ENCODE measurements around the gene PET100. TPM values are rescaled to one million over a fixed set of nuclear protein-coding genes. Genes with fewer than 3 reads are reported as not detected.

PET100 gene
- total RNA-seq, 1 donor = 9.0 TPM

DNA sequence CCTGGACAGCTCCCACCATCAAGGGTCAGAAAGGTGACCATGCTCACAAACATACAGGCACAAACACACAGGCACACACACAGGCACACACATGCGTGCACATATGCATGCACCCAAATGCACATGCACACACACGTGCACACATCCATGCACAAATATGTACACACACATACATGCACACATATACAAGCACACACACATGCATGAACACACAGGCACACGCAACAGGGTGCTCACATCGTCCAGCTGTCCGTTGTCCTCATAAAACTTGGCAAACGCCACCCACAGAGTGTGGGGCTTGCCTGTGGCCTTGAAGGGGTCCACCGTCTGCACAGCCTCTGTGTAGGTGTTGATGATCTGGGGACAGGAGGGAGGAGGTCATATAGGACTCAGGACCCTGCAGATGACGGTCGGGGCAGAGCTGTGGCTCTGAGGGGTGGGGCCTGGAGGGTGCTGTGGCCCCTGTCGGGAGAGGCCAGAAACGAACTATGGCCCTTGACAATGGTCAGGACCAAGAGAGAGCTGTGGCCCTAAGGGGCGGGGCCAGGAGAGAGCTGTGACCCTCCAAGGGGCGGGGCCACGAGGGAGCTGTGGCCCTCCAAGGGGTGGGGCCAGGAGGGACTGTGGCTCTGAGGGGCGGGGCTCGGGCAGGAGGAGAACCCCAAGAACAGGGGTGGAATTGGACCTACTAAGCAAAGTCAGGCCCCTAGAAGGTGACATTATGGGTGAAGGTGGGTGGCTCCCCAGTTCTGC lies 6.5 kb upstream of the PET100 start:
- Histone ChIP-seq H3K9me3 (ENCODE audit: low read depth, low read length) (no peaks in the 10 kb centered on the region), H3K4me2 (ENCODE audit: insufficient read depth, low read length) (no peak overlapping the region), H3K36me3 (ENCODE audit: insufficient read depth, low read length) (peaks cover 19% of the 10 kb centered on the region), H3K27ac (ENCODE audit: low read depth, low read length) (no peak overlapping the region), H3K4me1 (ENCODE audit: insufficient read depth, low read length) (peaks cover under 1% of the 10 kb centered on the region), H2AFZ (ENCODE audit: low read length) (no peak overlapping the region), H3K4me3 (ENCODE audit: insufficient read depth, low read length) (no peak overlapping the region), H3K27me3 (ENCODE audit: insufficient read depth, low read length) (no peaks in the 10 kb centered on the region), H4K20me1 (ENCODE audit: insufficient read depth, low read length) (peaks cover 8% of the 10 kb centered on the region), H3K79me2 (ENCODE audit: insufficient read depth, low read length) (peaks cover 32% of the 10 kb centered on the region)
- no peak for DNase-seq (ENCODE audit: insufficient read length, low spot score, missing footprints)
- TF ChIP-seq, protein P1, sequence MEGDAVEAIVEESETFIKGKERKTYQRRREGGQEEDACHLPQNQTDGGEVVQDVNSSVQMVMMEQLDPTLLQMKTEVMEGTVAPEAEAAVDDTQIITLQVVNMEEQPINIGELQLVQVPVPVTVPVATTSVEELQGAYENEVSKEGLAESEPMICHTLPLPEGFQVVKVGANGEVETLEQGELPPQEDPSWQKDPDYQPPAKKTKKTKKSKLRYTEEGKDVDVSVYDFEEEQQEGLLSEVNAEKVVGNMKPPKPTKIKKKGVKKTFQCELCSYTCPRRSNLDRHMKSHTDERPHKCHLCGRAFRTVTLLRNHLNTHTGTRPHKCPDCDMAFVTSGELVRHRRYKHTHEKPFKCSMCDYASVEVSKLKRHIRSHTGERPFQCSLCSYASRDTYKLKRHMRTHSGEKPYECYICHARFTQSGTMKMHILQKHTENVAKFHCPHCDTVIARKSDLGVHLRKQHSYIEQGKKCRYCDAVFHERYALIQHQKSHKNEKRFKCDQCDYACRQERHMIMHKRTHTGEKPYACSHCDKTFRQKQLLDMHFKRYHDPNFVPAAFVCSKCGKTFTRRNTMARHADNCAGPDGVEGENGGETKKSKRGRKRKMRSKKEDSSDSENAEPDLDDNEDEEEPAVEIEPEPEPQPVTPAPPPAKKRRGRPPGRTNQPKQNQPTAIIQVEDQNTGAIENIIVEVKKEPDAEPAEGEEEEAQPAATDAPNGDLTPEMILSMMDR (IDR thresholded peaks at IDR 0.05; ENCODE audit: extremely low read depth, low read depth, low read length) = no peak

DNA sequence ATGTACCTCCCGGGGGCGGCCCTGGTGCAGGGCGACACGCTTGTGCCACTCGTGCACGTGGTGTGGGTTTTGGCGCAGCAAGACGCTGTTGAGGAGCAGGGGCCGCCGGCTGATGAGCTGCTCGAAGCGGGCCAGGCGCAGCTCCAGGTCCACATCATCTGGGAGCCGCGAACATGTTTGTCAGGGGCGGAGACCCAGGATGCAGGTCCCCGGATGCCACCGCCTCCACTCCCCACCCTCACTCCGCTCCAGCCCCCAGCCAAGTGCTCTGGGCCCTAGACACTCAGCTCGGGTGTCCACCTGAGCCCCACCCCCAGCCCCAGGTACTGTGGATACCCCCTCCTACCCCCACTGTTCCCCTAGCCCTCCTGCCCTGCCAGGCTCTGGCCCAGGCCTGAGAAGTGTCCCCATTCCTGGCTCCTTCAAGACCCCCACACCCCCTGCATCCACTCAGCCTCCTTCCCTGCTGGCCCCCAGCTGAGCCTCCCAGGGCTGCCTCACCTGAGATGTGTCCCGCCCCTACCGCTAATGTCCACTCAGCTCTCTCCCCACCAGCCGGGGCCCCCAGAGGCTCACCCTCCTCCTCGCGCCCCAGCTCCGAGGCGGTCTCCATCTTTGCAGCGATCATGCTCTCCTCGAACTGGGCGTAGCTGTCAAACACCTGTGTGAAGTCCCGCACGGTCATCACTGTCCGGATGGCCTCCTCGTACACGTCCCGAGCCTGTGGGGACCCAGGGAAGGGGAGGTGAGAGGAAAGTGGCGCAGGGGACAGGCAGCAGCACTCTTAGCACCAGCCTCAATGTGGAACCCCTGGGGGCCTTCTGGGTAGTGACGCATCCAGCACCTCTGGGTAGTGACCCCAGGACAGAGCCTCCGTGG lies 5.6 kb upstream of the PET100 start:
- H3K4me2 ChIP-seq (ENCODE audit: insufficient read depth, low read length) = no peak overlapping the region
- H3K27me3 ChIP-seq (ENCODE audit: insufficient read depth, low read length) = no peaks in the 10 kb centered on the region
- H3K4me1 ChIP-seq (ENCODE audit: insufficient read depth, low read length) = peaks cover 9% of the 10 kb centered on the region
- H3K4me3 ChIP-seq (ENCODE audit: insufficient read depth, low read length) = no peak overlapping the region
- TF ChIP-seq, protein P1 (IDR thresholded peaks at IDR 0.05; ENCODE audit: extremely low read depth, low read depth, low read length) = no peak
- no peak overlapping the region for H3K27ac ChIP-seq (ENCODE audit: low read depth, low read length)
- peaks cover 41% of the 10 kb centered on the region for H3K79me2 ChIP-seq (ENCODE audit: insufficient read depth, low read length)
- peaks cover 10% of the 10 kb centered on the region for H4K20me1 ChIP-seq (ENCODE audit: insufficient read depth, low read length)
- DNase-seq (ENCODE audit: insufficient read length, low spot score, missing footprints) = no peak
- peaks cover 19% of the 10 kb centered on the region for H3K36me3 ChIP-seq (ENCODE audit: insufficient read depth, low read length)
- no peak overlapping the region for H2AFZ ChIP-seq (ENCODE audit: low read length)
- H3K9me3 ChIP-seq (ENCODE audit: low read depth, low read length) = no peaks in the 10 kb centered on the region

DNA sequence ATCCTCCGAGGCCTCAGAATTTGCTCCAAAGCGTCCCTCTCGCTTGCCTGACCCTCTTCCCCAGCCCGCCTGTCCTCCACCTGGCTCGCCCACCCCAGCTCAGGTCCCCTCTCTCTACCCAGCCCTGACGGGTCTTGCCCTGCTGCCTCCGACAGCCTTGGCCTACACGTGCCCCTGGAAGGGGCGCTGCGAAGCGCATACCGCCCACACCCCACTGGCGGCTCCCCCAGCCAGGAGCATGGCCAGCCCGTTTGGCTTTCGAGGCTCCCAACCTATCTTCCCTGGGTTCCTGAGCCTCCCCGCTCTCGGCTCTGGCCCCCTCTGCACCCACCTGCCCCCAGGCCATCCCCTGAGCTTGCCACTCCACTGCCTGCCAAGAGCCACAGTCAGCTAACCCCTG lies 4.8 kb upstream of the PET100 start:
- Histone ChIP-seq H3K4me2 (ENCODE audit: insufficient read depth, low read length) (no peak overlapping the region), H3K36me3 (ENCODE audit: insufficient read depth, low read length) (peaks cover 19% of the 10 kb centered on the region), H2AFZ (ENCODE audit: low read length) (no peak overlapping the region), H4K20me1 (ENCODE audit: insufficient read depth, low read length) (peaks cover 10% of the 10 kb centered on the region), H3K27ac (ENCODE audit: low read depth, low read length) (no peak overlapping the region), H3K9me3 (ENCODE audit: low read depth, low read length) (no peaks in the 10 kb centered on the region), H3K4me1 (ENCODE audit: insufficient read depth, low read length) (peaks cover 9% of the 10 kb centered on the region), H3K4me3 (ENCODE audit: insufficient read depth, low read length) (no peak overlapping the region), H3K79me2 (ENCODE audit: insufficient read depth, low read length) (peaks cover 48% of the 10 kb centered on the region), H3K27me3 (ENCODE audit: insufficient read depth, low read length) (no peaks in the 10 kb centered on the region)
- TF ChIP-seq, protein P1 (IDR thresholded peaks at IDR 0.05; ENCODE audit: extremely low read depth, low read depth, low read length) = no peak
- DNase-seq (ENCODE audit: insufficient read length, low spot score, missing footprints) = no peak

Data from osteoblast (primary cell).